ENCODE data around the gene STOX2.

STOX2 gene

DNA sequence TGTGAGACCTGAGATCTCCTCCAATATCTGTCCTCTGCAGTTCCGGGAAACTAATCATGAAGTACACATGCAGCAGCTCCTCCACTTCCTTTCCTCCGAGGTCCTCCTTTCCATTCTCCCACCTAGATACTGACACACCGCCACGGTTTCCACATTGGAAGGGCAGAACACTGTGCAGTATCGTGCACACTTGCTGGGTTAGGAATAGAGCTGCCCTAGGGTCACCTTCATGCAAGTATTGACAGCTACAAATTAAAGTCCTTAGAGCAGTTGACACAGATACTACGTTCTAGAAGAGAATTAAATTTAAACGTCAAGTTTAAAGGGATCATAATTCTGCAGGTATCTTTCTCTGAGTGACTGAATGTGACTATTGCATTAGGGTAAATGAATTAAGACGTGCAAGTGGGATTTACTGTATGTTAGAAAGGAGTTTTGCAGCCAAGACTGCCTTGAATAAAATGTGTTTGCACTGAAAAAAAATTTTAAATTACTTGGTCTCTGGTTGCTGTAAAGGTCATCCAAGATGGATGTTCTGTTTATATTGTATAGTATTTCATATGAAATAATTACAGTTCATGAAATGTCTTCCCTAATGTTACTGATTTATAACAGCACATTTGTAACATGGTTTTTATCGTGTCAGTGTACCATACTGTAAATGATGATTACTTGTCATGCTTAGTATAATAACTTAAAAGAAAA, 117.7 kb downstream of the STOX2 start:
- TF ChIP-seq POLR2AphosphoS5 (IDR thresholded peaks at IDR 0.05; ENCODE audit: low read depth, low read length) = no peak
- TF ChIP-seq, protein P1, sequence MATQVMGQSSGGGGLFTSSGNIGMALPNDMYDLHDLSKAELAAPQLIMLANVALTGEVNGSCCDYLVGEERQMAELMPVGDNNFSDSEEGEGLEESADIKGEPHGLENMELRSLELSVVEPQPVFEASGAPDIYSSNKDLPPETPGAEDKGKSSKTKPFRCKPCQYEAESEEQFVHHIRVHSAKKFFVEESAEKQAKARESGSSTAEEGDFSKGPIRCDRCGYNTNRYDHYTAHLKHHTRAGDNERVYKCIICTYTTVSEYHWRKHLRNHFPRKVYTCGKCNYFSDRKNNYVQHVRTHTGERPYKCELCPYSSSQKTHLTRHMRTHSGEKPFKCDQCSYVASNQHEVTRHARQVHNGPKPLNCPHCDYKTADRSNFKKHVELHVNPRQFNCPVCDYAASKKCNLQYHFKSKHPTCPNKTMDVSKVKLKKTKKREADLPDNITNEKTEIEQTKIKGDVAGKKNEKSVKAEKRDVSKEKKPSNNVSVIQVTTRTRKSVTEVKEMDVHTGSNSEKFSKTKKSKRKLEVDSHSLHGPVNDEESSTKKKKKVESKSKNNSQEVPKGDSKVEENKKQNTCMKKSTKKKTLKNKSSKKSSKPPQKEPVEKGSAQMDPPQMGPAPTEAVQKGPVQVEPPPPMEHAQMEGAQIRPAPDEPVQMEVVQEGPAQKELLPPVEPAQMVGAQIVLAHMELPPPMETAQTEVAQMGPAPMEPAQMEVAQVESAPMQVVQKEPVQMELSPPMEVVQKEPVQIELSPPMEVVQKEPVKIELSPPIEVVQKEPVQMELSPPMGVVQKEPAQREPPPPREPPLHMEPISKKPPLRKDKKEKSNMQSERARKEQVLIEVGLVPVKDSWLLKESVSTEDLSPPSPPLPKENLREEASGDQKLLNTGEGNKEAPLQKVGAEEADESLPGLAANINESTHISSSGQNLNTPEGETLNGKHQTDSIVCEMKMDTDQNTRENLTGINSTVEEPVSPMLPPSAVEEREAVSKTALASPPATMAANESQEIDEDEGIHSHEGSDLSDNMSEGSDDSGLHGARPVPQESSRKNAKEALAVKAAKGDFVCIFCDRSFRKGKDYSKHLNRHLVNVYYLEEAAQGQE (IDR thresholded peaks at IDR 0.05; ENCODE audit: insufficient read depth in 1 of 2, low read depth in 2 of 2, low read length in 2 of 2) = no peak
- no peak for TF ChIP-seq SIN3A (IDR thresholded peaks at IDR 0.05; ENCODE audit: borderline replicate concordance, insufficient read depth, low read length)
- no peak for TF ChIP-seq TAF1 (IDR thresholded peaks at IDR 0.05; ENCODE audit: borderline replicate concordance, insufficient read depth, low read length)
- no peak for TF ChIP-seq FOXP2 (optimal IDR thresholded peaks at IDR 0.05; ENCODE audit: borderline replicate concordance, extremely low read depth, extremely low read length, insufficient read depth)

DNA sequence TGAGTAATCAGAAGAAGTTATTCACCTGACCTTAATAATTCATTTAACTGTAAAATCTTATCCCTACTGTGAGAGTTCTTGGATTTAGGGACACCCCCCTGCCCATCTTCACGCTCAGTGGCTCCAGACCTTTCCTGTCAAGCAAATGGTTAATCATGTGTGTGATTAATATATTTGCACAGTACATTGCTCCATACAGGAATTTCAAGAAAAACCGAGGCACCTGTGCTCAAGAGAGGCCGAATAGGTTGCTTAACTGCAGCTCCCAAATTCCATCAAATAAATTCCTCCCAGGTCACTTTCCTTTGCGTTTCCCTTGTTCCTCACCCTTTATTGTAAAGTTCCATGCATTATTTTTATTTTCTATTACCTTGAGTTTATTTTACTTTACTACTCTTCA, 119.5 kb downstream of the STOX2 start:
- no peak for TF ChIP-seq TAF1 (IDR thresholded peaks at IDR 0.05; ENCODE audit: borderline replicate concordance, insufficient read depth, low read length)
- TF ChIP-seq, protein P1 (IDR thresholded peaks at IDR 0.05; ENCODE audit: insufficient read depth in 1 of 2, low read depth in 2 of 2, low read length in 2 of 2) = no peak
- no peak for TF ChIP-seq FOXP2 (optimal IDR thresholded peaks at IDR 0.05; ENCODE audit: borderline replicate concordance, extremely low read depth, extremely low read length, insufficient read depth)
- no peak for TF ChIP-seq POLR2AphosphoS5 (IDR thresholded peaks at IDR 0.05; ENCODE audit: low read depth, low read length)
- no peak for TF ChIP-seq SIN3A (IDR thresholded peaks at IDR 0.05; ENCODE audit: borderline replicate concordance, insufficient read depth, low read length)

DNA sequence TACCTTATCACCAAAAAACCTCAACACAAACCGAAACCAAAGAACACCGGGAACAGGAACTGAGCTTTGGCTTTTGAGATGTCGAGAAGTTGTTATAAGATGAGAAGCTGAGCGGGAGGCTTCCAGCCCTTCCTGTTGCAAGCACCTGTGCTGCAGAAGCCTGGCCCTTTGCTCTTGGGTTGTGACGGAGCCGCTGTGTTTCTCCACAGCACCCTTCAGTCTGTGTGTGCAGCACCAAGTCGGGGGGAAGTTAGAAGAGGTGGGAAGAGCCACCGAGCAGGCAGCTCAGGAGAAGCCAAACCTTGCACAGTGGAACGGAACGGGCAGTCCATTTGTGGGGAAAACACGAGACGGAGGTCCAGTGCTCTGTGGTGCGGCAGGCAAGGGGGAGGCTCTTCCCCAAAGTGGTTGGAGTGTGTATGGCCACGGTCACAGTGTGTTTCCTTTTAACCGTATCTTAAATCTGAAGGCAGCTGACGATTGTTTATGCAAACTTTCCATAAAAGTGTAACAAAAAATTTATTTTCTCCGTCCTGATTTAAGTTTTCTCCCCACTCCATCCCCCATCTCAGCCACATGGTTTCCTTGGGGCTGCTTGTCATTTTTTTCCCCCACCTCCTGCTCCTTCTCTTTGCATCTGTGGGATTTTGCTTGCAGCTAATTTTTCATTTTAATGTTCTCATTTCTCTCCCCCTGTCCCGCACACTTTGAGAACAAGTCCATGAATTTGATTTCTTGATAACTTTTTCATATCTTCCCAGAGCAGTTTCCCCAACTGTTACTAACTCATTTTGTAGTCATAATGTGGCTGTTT, 123.7 kb downstream of the STOX2 start:
- TF ChIP-seq FOXP2 (optimal IDR thresholded peaks at IDR 0.05; ENCODE audit: borderline replicate concordance, extremely low read depth, extremely low read length, insufficient read depth) (no peak), SIN3A (IDR thresholded peaks at IDR 0.05; ENCODE audit: borderline replicate concordance, insufficient read depth, low read length) (no peak), POLR2AphosphoS5 (IDR thresholded peaks at IDR 0.05; ENCODE audit: low read depth, low read length) (no peak), TAF1 (IDR thresholded peaks at IDR 0.05; ENCODE audit: borderline replicate concordance, insufficient read depth, low read length) (no peak)
- TF ChIP-seq, protein P1 (IDR thresholded peaks at IDR 0.05; ENCODE audit: insufficient read depth in 1 of 2, low read depth in 2 of 2, low read length in 2 of 2) = no peak

DNA sequence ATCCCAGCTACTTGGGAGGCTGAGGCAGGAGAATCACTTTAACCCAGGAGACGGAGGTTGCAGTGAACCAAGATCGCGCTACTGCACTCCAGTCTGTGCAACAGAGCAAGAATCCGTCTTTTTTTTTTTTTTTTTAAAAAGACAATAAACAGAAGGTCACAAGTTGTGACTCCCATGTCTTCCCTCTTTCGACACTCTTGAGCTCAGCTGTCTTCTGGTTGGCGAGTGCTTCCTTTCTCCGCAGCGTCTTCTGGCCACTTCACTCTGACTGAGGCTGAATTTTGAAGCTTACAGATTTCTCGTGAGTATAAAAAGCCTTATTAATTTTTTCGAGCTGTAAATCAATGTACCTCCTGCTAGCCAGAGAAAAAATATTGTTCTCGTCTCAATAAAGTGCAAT, 124.9 kb downstream of the STOX2 start:
- TF ChIP-seq TAF1 (IDR thresholded peaks at IDR 0.05; ENCODE audit: borderline replicate concordance, insufficient read depth, low read length) = no peak
- TF ChIP-seq, protein P1 (IDR thresholded peaks at IDR 0.05; ENCODE audit: insufficient read depth in 1 of 2, low read depth in 2 of 2, low read length in 2 of 2) = no peak
- no peak for TF ChIP-seq FOXP2 (optimal IDR thresholded peaks at IDR 0.05; ENCODE audit: borderline replicate concordance, extremely low read depth, extremely low read length, insufficient read depth)
- TF ChIP-seq SIN3A (IDR thresholded peaks at IDR 0.05; ENCODE audit: borderline replicate concordance, insufficient read depth, low read length) = no peak
- TF ChIP-seq POLR2AphosphoS5 (IDR thresholded peaks at IDR 0.05; ENCODE audit: low read depth, low read length) = no peak
